Measurements from ENCODE around the gene SERTAD1. TPM values are rescaled to one million over a fixed set of nuclear protein-coding genes. Genes with fewer than 3 reads are reported as not detected.
A peak's percentile ranks its signal among the peaks of the same experiment; 100 is the strongest.

The SERTAD1 gene
- polyA plus RNA-seq, 3 donors, result 21.0 to 55.9 (median 21.6) TPM

- Histone ChIP-seq H3K4me2 (replicated peaks; ENCODE audit: extremely low read depth, low read length, poor library complexity, severe bottlenecking) (no peak overlapping the region), H3K27ac (ENCODE audit: low read depth in 1 of 2, low read length in 2 of 2) (no peak overlapping the region), H3K9ac (ENCODE audit: insufficient read depth, low read length, poor library complexity, severe bottlenecking) (no peak overlapping the region), H3K9me3 (replicated peaks in 1 of 2; ENCODE audit: control insufficient read depth in 1 of 2, insufficient read depth in 1 of 2, low read length in 2 of 2) (no peaks in the 10 kb centered on the region), H3K79me2 (ENCODE audit: insufficient read depth, low read length) (no peaks in the 10 kb centered on the region), H3K27me3 (ENCODE audit: control insufficient read depth in 2 of 2, insufficient read depth in 2 of 2, low read length in 2 of 2) (no peaks in the 10 kb centered on the region), H2AFZ (ENCODE audit: insufficient read depth, low read depth, low read length, poor library complexity, severe bottlenecking) (no peak overlapping the region), H3K36me3 (replicated peaks in 1 of 2; ENCODE audit: control insufficient read depth in 1 of 2, insufficient read depth in 2 of 2, low read length in 2 of 2) (peaks cover 37 to 67% of the 10 kb centered on the region in 2 donors), H4K20me1 (ENCODE audit: insufficient read depth, low read length) (peaks cover 4% of the 10 kb centered on the region), H3K4me3 (replicated peaks in 1 of 3; ENCODE audit: low read depth in 2 of 3, low read length in 3 of 3) (no peak overlapping the region), H3K4me1 (ENCODE audit: control insufficient read depth in 1 of 2, insufficient read depth in 2 of 2, low read length in 2 of 2) (peaks cover under 1 to 3% of the 10 kb centered on the region in 2 donors)
- Mint-ChIP-seq H3K27me3 (ENCODE audit: low read depth in 3 of 3) (peaks cover 0 to 1% (median 0%) of the 10 kb centered on the region in 3 donors), H3K9me3 (no peaks in the 10 kb centered on the region), H3K4me3 (no peak overlapping the region), H3K36me3 (peaks cover 43 to 72% of the 10 kb centered on the region in 2 donors), H3K4me1 (peaks cover under 1% of the 10 kb centered on the region), H3K27ac (peak overlapping the region in 2 of 7 donors; percentile 0 to 75)
- no peak for DNase-seq
- 96% methylated on average over 19 of the region's 25 CpGs for WGBS (ENCODE audit: insufficient coverage)
- intact Hi-C loops (cut with micrococcal nuclease), result no loop called here
- TF ChIP-seq CTCF (IDR thresholded peaks at IDR 0.05), result no peak
Observed at GRCh38 chr19:40377876-40378385, 47.9 kb downstream of the SERTAD1 start.

DNA sequence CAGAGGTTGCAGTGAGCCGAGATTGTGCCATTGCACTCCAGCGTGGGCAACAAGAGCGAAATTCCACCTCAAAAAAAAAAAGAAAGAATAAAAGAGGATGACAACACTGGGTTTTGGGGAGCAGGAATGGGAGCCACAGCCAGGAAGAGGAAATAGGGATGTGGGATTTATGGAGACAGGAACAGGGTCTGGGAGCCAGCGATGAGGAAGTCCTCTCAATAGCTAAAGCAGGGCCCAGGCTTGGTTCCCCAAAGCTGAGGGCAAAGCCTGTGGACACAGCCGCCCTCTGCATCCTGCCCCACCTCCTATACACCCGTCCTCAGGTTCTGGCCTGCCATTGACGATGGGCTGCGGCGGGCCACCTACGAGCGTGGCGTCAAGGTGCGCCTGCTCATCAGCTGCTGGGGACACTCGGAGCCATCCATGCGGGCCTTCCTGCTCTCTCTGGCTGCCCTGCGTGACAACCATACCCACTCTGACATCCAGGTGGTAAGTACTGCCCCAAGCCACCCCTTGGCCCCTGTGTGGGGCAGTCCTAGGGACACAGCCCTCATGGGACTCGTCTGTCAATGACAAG lies 49.4 kb downstream of the SERTAD1 start:
- DNase-seq, result no peak
- no peak overlapping the region for H3K4me3 ChIP-seq (replicated peaks in 1 of 3; ENCODE audit: low read depth in 2 of 3, low read length in 3 of 3)
- Mint-ChIP-seq H3K4me1 (peaks cover 8% of the 10 kb centered on the region), H3K9me3 (no peaks in the 10 kb centered on the region), H3K4me3 (no peak overlapping the region), H3K36me3 (peaks cover 59 to 87% of the 10 kb centered on the region in 2 donors), H3K27ac (peak overlapping the region in 1 of 7 donors; percentile 61), H3K27me3 (ENCODE audit: low read depth in 3 of 3) (peaks cover 0 to 1% (median 0%) of the 10 kb centered on the region in 3 donors)
- WGBS (ENCODE audit: insufficient coverage), result 68% methylated on average over 16 of the region's 17 CpGs
- no peak for TF ChIP-seq CTCF (IDR thresholded peaks at IDR 0.05)
- no peak overlapping the region for H3K9ac ChIP-seq (ENCODE audit: insufficient read depth, low read length, poor library complexity, severe bottlenecking)
- no peaks in the 10 kb centered on the region for H3K79me2 ChIP-seq (ENCODE audit: insufficient read depth, low read length)
- intact Hi-C loops (cut with micrococcal nuclease), result no loop called here
- peaks cover 49 to 82% of the 10 kb centered on the region in 2 donors for H3K36me3 ChIP-seq (replicated peaks in 1 of 2; ENCODE audit: control insufficient read depth in 1 of 2, insufficient read depth in 2 of 2, low read length in 2 of 2)
- no peaks in the 10 kb centered on the region for H3K9me3 ChIP-seq (replicated peaks in 1 of 2; ENCODE audit: control insufficient read depth in 1 of 2, insufficient read depth in 1 of 2, low read length in 2 of 2)
- H4K20me1 ChIP-seq (ENCODE audit: insufficient read depth, low read length), result peaks cover 4% of the 10 kb centered on the region
- no peaks in the 10 kb centered on the region for H3K27me3 ChIP-seq (ENCODE audit: control insufficient read depth in 2 of 2, insufficient read depth in 2 of 2, low read length in 2 of 2)
- H2AFZ ChIP-seq (ENCODE audit: insufficient read depth, low read depth, low read length, poor library complexity, severe bottlenecking), result no peak overlapping the region
- no peak overlapping the region for H3K27ac ChIP-seq (ENCODE audit: low read depth in 1 of 2, low read length in 2 of 2)
- no peak overlapping the region for H3K4me2 ChIP-seq (replicated peaks; ENCODE audit: extremely low read depth, low read length, poor library complexity, severe bottlenecking)
- H3K4me1 ChIP-seq (ENCODE audit: control insufficient read depth in 1 of 2, insufficient read depth in 2 of 2, low read length in 2 of 2), result peaks cover 4 to 11% of the 10 kb centered on the region in 2 donors
